Measurements from ENCODE around the gene ECM1.
A peak's percentile ranks its signal among the peaks of the same experiment; 100 is the strongest.

The ECM1 gene

GRCh38 chr1:150548324-150548631, 40.4 kb downstream of the ECM1 start:
- no peak overlapping the region for H2BK12ac ChIP-seq (ENCODE audit: low read length)
- DNase-seq (ENCODE audit: low spot score) = no peak
- peak overlapping the region; percentile 93 for H2AFZ ChIP-seq (ENCODE audit: low read length)
- H3K36me3 ChIP-seq (replicated peaks in 1 of 2; ENCODE audit: control insufficient read depth in 2 of 2, insufficient read depth in 2 of 2, low read length in 2 of 2) = no peaks in the 10 kb centered on the region
- no peak overlapping the region for H3K27ac ChIP-seq (replicated peaks; ENCODE audit: low read length)
- no peak overlapping the region for H3K9ac ChIP-seq (ENCODE audit: low read depth, low read length, poor library complexity)
- no peak overlapping the region for H4K91ac ChIP-seq (ENCODE audit: low read depth, low read length, poor library complexity)
- no peak overlapping the region for H3K4ac ChIP-seq (ENCODE audit: low read length)
- H3K4me1 ChIP-seq (ENCODE audit: control insufficient read depth in 2 of 2, insufficient read depth in 1 of 2, low read depth in 1 of 2, low read length in 2 of 2) = peaks cover 14 to 18% of the 10 kb centered on the region in 2 donors
- H3K79me1 ChIP-seq (ENCODE audit: low read depth, low read length) = no peaks in the 10 kb centered on the region
- no peak overlapping the region for H4K8ac ChIP-seq (ENCODE audit: low read depth, low read length)
- H3K4me3 ChIP-seq (ENCODE audit: low read length in 2 of 2) = peak overlapping the region in 1 of 2 donors; percentile 55
- H3K27me3 ChIP-seq (ENCODE audit: control insufficient read depth in 3 of 3, insufficient read depth in 3 of 3, low read depth in 1 of 3, low read length in 3 of 3) = peaks cover 0 to 18% (median 0%) of the 10 kb centered on the region in 3 experiments
- no peaks in the 10 kb centered on the region for H3K9me3 ChIP-seq (replicated peaks in 1 of 2; ENCODE audit: control insufficient read depth in 2 of 2, insufficient read depth in 1 of 2, low read depth in 1 of 2, low read length in 2 of 2)
- peak overlapping the region; percentile 0 for H2BK5ac ChIP-seq (ENCODE audit: low read length)
- no peak overlapping the region for H2BK120ac ChIP-seq (ENCODE audit: low read depth, low read length)
- no peak overlapping the region for H2BK15ac ChIP-seq (ENCODE audit: low read length)
- H3K14ac ChIP-seq (ENCODE audit: low read length) = no peak overlapping the region
- peak overlapping the region; percentile 60 for H3K18ac ChIP-seq (ENCODE audit: low read length)
- H3K23ac ChIP-seq (ENCODE audit: low read depth, low read length, poor library complexity) = no peak overlapping the region
- WGBS, 2 donors (ENCODE audit: extremely low coverage in 2 of 2, insufficient read length in 2 of 2, insufficient replicate concordance in 1 of 2) = no CpG with 5 or more reads among the region's 4 CpGs
- no peak overlapping the region for H2AK5ac ChIP-seq (ENCODE audit: low read depth, low read length)
- peak overlapping the region; percentile 98 for H3K4me2 ChIP-seq (ENCODE audit: insufficient read depth, low read length, poor library complexity, severe bottlenecking)

GRCh38 chr1:150548632-150549495, 41.0 kb downstream of the ECM1 start, which contains the start of gene ADAMTSL4:
TSS of gene ADAMTSL4 (plus strand) at chr1:150549408. CDS start at chr1:150552289, 2,881 bp downstream.
- no peak within 1 kb of the TSS for H3K4ac ChIP-seq (ENCODE audit: low read length)
- peak within 1 kb of the TSS; percentile 93 for H2AFZ ChIP-seq (ENCODE audit: low read length)
- H4K91ac ChIP-seq (ENCODE audit: low read depth, low read length, poor library complexity) = no peak within 1 kb of the TSS
- peak within 1 kb of the TSS; percentile 78 for H2BK120ac ChIP-seq (ENCODE audit: low read depth, low read length)
- H2AK5ac ChIP-seq (ENCODE audit: low read depth, low read length) = peak within 1 kb of the TSS; percentile 79
- H4K8ac ChIP-seq (ENCODE audit: low read depth, low read length) = peak within 1 kb of the TSS; percentile 10
- H3K36me3 ChIP-seq (replicated peaks in 1 of 2; ENCODE audit: control insufficient read depth in 2 of 2, insufficient read depth in 2 of 2, low read length in 2 of 2) = no peaks in the 10 kb centered on the region
- peak within 1 kb of the TSS; percentile 98 for H3K4me2 ChIP-seq (ENCODE audit: insufficient read depth, low read length, poor library complexity, severe bottlenecking)
- WGBS, 2 donors (ENCODE audit: extremely low coverage in 2 of 2, insufficient read length in 2 of 2, insufficient replicate concordance in 1 of 2) = no CpG with 5 or more reads among the region's 91 CpGs
- H3K4me1 ChIP-seq (ENCODE audit: control insufficient read depth in 2 of 2, insufficient read depth in 1 of 2, low read depth in 1 of 2, low read length in 2 of 2) = peaks cover 9 to 13% of the 10 kb centered on the region in 2 donors
- no peak within 1 kb of the TSS for H2BK15ac ChIP-seq (ENCODE audit: low read length)
- no peaks in the 10 kb centered on the region for H3K79me1 ChIP-seq (ENCODE audit: low read depth, low read length)
- peak within 1 kb of the TSS; percentile 92 for H3K18ac ChIP-seq (ENCODE audit: low read length)
- peaks cover 0 to 18% (median 0%) of the 10 kb centered on the region in 3 experiments for H3K27me3 ChIP-seq (ENCODE audit: control insufficient read depth in 3 of 3, insufficient read depth in 3 of 3, low read depth in 1 of 3, low read length in 3 of 3)
- peak within 1 kb of the TSS; percentile 80 for H3K9ac ChIP-seq (ENCODE audit: low read depth, low read length, poor library complexity)
- no peak within 1 kb of the TSS for H2BK12ac ChIP-seq (ENCODE audit: low read length)
- H3K4me3 ChIP-seq (ENCODE audit: low read length in 2 of 2) = peak within 1 kb of the TSS; percentile 55 to 78
- H3K27ac ChIP-seq (replicated peaks; ENCODE audit: low read length) = no peak within 1 kb of the TSS
- DNase-seq (ENCODE audit: low spot score) = no peak
- peak within 1 kb of the TSS; percentile 77 for H3K23ac ChIP-seq (ENCODE audit: low read depth, low read length, poor library complexity)
- H3K9me3 ChIP-seq (replicated peaks in 1 of 2; ENCODE audit: control insufficient read depth in 2 of 2, insufficient read depth in 1 of 2, low read depth in 1 of 2, low read length in 2 of 2) = no peaks in the 10 kb centered on the region
- peak within 1 kb of the TSS; percentile 47 for H3K14ac ChIP-seq (ENCODE audit: low read length)
- peak within 1 kb of the TSS; percentile 0 for H2BK5ac ChIP-seq (ENCODE audit: low read length)

GRCh38 chr1:150549496-150550221, 41.8 kb downstream of the ECM1 start:
- H2BK120ac ChIP-seq (ENCODE audit: low read depth, low read length) = no peak overlapping the region
- no CpG with 5 or more reads among the region's 43 CpGs for WGBS, 2 donors (ENCODE audit: extremely low coverage in 2 of 2, insufficient read length in 2 of 2, insufficient replicate concordance in 1 of 2)
- no peak overlapping the region for H3K27ac ChIP-seq (replicated peaks; ENCODE audit: low read length)
- H3K9ac ChIP-seq (ENCODE audit: low read depth, low read length, poor library complexity) = peak overlapping the region; percentile 10
- H3K4me3 ChIP-seq (ENCODE audit: low read length in 2 of 2) = peak overlapping the region in 1 of 2 donors; percentile 31
- peak overlapping the region; percentile 70 for H3K23ac ChIP-seq (ENCODE audit: low read depth, low read length, poor library complexity)
- no peaks in the 10 kb centered on the region for H3K79me1 ChIP-seq (ENCODE audit: low read depth, low read length)
- H2BK5ac ChIP-seq (ENCODE audit: low read length) = no peak overlapping the region
- H2BK15ac ChIP-seq (ENCODE audit: low read length) = no peak overlapping the region
- H3K18ac ChIP-seq (ENCODE audit: low read length) = peak overlapping the region; percentile 84
- H2AFZ ChIP-seq (ENCODE audit: low read length) = peak overlapping the region; percentile 85
- peak overlapping the region; percentile 10 for H4K8ac ChIP-seq (ENCODE audit: low read depth, low read length)
- no peak overlapping the region for H3K4ac ChIP-seq (ENCODE audit: low read length)
- peaks cover 9 to 12% of the 10 kb centered on the region in 2 donors for H3K4me1 ChIP-seq (ENCODE audit: control insufficient read depth in 2 of 2, insufficient read depth in 1 of 2, low read depth in 1 of 2, low read length in 2 of 2)
- no peak overlapping the region for H4K91ac ChIP-seq (ENCODE audit: low read depth, low read length, poor library complexity)
- H3K14ac ChIP-seq (ENCODE audit: low read length) = no peak overlapping the region
- no peaks in the 10 kb centered on the region for H3K36me3 ChIP-seq (replicated peaks in 1 of 2; ENCODE audit: control insufficient read depth in 2 of 2, insufficient read depth in 2 of 2, low read length in 2 of 2)
- no peak overlapping the region for H2BK12ac ChIP-seq (ENCODE audit: low read length)
- peaks cover 0 to 18% (median 0%) of the 10 kb centered on the region in 3 experiments for H3K27me3 ChIP-seq (ENCODE audit: control insufficient read depth in 3 of 3, insufficient read depth in 3 of 3, low read depth in 1 of 3, low read length in 3 of 3)
- peak overlapping the region; percentile 98 for H3K4me2 ChIP-seq (ENCODE audit: insufficient read depth, low read length, poor library complexity, severe bottlenecking)
- H2AK5ac ChIP-seq (ENCODE audit: low read depth, low read length) = peak overlapping the region; percentile 79
- H3K9me3 ChIP-seq (replicated peaks in 1 of 2; ENCODE audit: control insufficient read depth in 2 of 2, insufficient read depth in 1 of 2, low read depth in 1 of 2, low read length in 2 of 2) = no peaks in the 10 kb centered on the region
- DNase-seq (ENCODE audit: low spot score) = no peak

Measured in neuronal stem cell (in vitro differentiated cells).